ENCODE data around the gene PNMA8C.
"Not testable (repeated sequence)": the region's sequence is repeated elsewhere in the genome, so short reads cannot be mapped to it uniquely, and the experiment has no call there.

PNMA8C gene

DNA sequence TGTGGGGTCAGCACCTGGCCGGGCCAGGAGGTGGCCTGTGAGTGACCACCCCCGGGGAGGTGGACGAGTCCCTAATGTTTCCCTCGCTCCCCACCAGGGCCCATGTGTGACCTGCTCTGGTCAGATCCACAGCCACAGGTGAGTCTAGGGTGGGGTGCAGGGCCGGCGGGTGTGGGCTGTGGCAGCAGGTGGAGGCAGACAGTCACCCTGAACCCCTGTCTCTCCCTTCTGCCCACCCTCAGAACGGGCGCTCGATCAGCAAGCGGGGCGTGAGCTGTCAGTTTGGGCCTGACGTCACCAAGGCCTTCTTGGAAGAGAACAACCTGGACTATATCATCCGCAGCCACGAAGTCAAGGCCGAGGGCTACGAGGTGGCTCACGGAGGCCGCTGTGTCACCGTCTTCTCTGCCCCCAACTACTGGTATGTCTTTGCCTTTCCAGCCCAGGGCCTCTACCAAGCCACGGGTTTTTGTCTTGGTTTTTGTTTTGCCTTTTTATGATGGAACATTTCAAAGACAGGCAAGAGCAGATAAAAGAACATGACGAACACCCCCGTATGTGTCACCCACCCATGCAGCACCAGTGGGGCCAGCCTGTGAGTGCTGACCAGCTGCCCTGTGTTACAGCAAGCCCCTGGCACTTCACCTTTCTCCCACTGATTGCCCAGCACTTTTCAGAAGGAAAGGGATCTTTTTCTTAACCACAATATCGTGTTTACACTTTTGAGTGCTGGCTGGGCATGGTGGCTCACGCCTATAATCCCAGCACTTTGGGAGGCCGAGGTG lies 40.2 kb downstream of the PNMA8C start:
- DNase-seq (ENCODE audit: low read depth) = no peak

DNA sequence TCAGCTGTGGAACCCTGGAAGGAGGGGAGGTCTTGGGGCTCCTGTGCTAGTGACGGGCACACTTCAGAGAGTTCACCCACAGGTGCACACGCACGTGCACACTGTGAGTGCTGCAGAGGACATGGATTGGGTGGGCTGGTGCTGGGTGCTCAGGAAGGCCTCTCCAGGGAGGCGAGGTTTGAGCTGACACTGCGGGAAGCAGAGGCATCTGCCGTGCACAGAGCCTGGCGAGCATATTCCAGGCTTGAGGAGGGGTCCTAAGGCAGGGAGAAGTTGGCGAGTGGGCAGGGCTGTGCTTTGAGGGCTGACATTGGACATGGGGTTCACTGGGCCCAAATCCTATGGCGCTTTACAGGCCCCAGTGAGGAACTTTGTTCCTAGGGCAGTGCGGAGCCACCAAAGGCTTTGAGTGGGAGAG lies 41.0 kb downstream of the PNMA8C start:
- no peak for DNase-seq (ENCODE audit: low read depth)

DNA sequence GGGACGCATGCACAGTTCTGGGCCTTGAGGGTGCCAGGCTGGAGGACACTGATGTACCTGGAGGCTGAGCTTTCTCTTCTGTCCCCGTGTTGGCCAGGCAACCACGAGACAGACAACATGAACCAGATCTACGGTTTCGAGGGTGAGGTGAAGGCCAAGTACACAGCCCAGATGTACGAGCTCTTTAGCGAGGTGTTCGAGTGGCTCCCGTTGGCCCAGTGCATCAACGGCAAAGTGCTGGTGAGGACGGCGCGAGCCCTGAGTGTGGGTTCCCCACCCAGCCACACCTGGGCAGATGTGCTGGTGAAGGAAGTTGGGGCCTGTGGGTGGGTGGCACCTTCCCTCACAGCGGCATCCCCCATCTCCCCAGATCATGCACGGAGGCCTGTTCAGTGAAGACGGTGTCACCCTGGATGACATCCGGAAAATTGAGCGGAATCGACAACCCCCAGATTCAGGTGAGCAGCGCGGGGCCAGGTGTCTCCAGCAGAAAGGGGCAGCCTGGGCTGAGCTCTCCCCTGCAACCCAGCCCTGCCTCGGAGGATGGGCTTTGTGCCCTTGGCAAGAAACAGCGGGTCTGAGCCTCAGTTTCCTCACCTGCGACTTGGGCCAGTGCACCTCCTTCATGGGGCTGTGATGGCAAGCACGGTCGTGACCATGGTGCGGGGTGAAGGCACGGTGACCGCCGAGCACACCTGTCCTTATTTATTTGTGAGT lies 41.6 kb downstream of the PNMA8C start:
- DNase-seq (ENCODE audit: low read depth) = no peak

DNA sequence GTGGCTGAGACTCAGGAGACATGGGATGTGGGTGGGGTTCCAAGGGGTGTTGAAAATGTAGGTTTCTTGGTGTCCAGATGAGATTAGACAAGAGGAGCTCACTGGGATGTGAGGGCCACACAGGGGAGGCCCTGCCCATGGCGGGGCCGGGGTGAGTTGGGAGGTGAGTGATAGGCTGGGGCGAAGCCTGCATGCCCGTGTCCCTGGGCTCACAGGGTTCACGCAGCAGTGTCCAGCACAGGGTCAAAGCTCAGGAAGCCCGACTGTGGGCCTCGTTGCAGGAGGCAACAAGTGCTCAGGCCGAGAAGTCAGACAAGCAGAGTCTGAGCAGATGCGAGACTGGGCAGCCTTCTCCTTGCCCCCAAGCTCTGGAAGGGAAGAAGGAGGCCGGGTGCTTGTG lies 42.6 kb downstream of the PNMA8C start:
- DNase-seq (ENCODE audit: low read depth) = no peak

DNA sequence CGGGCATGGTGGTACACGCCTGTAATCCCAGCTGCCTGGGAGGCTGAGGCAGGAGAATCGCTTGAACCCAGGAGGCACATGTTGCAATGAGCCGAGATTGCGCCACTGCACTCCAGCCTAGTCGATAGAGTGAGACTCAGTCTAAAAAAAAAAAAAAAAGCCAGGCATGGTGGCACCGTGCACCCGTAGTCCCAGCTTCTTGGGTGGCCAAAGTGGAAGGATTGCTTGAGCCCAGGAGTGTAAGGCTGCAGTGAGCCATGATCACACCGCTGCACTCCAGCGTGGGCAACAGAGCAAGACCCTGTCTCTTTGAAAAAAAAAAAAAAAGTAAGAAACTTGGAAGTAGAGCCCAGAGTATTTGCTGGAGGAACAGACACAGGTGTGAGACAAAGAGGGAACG lies 43.1 kb downstream of the PNMA8C start:
- DNase-seq (ENCODE audit: low read depth) = no peak

DNA sequence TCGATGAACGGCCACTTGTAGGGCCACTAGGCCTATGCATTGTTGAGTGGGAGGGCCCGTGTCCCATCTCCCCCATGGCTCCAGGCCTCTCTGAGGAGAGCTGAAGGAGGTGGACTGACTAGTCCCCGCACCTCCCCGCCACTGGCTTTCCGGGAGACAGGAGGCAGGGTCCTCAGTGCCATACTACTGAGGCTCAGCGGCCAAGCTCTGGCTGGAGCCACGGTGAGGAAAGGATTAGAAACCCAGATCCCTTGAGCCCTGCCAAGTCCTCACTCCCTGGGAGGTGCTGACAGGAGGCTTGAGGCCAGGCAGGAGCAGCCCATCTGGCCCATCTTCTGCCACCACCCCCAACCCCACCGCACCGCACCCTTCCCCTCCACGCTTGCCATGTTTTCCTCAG lies 44.3 kb downstream of the PNMA8C start:
- no peak for DNase-seq (ENCODE audit: low read depth)

DNA sequence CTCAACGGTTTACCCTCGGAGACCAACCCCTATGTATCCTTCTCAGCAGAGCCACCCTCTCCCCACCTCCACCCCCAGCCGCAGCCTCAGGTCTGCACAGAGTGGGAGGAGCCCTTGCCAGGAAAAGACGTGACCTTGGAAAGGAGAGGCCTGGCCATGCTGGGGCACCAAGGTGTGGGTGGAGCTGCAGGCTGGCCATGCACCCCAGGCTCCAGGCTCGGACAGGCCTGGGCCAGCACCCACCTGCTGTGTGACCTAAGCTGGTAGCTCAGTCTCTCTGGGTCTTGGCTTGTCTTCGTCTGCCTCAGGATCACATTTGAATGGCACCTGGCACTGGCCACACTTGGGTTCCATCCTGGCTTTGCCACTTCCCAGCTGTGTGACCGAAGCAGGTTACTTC lies 44.9 kb downstream of the PNMA8C start:
- no peak for DNase-seq (ENCODE audit: low read depth)

DNA sequence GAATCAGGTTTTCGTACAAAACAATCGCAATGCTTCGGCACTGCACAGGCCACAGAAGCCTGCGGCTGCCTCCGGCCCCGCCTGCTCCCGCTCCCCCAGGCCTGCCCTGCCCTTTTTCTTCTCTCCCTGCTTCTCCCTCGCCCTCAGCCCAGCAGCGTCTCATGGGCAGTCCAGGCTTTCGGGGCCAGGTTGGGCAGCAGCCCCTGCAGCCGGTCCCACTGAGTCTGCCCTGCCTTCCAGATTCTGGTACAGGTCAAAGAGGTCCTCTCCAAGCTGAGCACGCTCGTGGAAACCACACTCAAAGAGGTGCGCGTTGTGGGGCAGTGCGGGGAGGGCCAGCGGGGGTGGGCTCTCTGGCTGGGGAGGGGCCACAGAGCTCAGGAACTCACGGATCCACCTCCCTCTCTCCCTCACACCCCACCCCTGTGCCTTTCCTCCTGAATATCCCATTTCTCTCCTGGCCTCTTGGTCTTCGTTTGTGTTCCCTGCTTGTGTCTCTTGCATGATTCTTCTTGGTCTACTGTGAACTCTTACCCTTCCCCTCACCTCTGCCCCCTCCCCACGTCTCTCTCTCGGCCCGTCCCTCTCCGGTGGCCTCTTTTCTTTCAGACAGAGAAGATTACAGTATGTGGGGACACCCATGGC lies 45.4 kb downstream of the PNMA8C start:
- no peak for DNase-seq (ENCODE audit: low read depth)

DNA sequence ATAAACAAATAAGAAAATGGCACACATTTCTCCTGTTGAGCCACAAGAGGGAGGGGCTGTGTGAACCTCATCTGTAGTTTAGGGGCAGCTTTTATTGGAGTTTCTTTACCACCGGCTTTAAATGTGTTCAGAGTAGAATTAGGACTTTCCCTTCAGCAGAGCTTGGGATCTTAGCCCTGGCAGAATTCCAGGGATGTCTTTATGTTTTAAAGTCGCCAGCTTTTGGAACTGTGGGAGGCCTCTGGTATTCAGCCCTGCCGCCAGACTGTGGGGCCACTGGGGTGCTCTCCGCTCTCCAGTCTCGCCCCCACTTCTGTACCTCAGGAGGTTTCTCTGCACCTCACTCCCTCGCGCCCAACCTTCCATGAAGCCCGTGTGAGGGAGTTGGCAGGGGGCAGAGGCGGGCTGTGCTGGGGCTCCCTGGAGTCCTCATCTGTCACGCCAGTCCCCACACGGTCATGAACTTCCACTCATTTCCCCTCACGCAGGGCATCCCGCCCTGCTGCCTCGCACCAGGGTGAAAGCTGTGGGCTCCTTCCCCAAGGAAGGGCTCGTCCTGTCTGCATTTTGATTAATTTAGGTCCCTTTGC lies 46.9 kb downstream of the PNMA8C start:
- DNase-seq (ENCODE audit: low read depth) = no peak

DNA sequence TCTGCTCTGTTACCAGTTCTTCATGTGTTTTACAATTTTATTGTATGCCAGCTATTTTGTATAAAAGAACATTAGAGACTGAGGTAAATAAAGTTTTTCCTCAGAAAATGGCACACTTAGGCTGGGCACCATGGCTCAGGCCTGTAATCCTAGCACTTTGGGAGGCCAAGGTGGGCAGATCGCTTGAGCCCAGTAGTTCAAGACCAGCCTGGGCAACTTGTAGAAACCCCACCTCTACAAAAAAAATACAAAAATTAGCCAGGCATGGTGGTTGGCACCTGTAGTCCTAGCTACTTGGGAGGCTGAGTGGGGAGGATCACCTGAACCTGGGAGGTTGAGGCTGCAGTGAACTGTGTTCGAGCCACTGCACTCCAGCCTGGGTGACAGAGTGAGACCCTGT lies 47.4 kb downstream of the PNMA8C start:
- no peak for DNase-seq (ENCODE audit: low read depth)

DNA sequence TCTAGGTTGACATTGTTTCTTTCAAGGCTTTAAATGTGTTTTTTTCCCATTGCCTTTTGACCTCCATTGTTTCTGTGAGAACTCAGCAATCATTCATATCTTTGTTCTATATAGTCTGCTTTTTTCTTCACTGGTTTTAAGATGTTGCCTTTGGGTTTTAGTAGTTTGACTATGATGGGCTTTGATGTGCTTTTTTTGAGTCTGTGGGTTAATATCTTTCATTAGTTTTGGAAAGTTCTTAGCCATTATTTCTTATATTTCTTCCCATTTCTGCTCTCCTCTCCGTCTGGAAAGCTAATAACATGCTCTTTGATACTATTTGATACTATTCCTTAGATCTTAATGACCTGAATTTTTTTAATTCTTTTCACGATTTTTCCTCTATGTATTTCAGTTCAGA lies 48.0 kb downstream of the PNMA8C start:
- no peak for DNase-seq (ENCODE audit: low read depth)

DNA sequence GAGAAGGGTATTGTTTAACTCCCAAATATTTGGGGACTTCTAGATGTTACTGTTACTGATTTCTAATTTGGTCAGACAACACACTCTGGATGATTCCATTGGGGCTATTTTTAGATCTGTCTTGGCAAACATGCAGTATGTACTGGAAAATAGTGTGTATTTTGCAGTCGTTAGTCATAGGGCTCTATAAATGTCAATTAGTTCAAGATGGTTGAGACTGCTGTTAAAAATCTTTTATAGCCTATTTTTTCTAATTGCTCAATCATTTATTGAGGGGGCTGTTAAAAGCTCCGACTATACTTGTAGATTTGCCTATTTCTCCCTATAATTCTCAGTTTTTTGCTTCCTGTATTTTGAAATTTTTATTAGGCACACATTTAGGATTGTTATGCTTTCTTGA lies 50.5 kb downstream of the PNMA8C start:
- no peak for DNase-seq (ENCODE audit: low read depth)

DNA sequence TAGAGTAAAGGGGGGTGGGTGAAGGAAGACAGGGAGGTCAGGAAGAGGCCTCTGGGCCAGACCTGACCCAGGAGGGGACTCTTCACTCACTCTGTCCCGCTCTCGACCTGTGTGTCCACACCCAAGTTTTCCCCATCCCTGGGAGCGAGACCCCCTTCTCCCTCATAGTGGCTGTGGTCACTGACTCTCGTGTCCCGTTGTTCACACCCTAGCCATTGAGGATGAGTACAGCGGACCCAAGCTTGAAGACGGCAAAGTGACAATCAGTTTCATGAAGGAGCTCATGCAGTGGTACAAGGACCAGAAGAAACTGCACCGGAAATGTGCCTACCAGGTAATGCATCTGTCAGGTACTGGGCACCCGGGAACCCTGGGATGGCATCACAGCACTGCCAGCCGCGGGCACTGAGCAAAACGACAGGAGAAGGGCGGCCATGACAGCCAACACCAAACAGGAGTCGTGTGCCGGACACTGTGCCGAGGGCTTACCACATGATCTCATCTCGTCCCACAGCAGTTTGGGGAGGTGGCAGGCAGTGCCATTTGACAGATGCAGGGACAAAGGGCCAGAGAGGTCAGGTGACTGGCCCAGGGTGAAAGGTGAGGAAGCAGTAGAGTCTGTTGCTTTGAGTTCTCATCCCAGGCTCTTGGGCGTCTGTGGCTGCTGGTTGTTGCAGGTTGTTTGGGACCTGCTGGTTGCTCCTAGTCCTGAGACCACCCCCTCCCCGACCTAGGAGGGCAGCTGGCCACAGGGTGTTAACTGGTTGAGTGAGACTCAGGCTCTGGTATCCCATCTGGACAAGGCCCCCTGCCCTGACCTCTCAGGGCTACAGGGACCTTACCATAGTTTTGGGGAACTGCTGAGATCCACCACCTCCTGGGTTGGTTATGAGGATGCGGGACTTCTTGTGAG lies 52.2 kb downstream of the PNMA8C start:
- DNase-seq (ENCODE audit: low read depth) = no peak

DNA sequence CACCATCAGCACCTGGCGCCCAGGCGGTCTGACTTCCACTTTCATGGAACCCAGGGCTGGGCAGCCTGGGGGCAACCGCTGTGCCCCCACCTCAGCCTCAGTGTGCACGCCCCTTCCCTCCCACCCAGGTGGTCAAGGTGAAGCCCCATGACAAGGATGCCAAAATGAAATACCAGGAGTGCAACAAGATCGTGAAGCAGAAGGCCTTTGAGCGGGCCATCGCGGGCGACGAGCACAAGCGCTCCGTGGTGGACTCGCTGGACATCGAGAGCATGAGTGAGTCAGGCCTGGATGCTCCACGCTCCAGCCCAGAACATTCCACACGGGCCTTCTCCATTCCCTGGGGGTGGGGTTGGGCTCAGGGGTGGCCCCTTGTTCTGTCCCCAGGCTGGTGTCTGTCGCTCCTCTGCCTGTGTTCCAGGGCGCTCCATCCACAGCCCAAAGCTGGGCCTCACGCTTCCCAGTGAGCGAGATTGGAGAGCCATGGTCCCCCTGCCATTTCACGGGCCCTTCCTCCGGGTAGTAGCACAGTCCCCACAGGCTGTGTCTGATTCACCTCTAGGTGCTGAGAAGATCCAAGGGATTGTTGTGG lies 53.2 kb downstream of the PNMA8C start:
- DNase-seq (ENCODE audit: low read depth) = not testable (repeated sequence)

Data from activated T-helper 1 cell treated with Interleukin-2 at 50 U/mL for 16 hours (primary cell).